Myocyte (in vitro differentiated cells): ENCODE results near the gene ZNF222. TPM values are rescaled to one million over a fixed set of nuclear protein-coding genes. Genes with fewer than 3 reads are reported as not detected.
A peak's percentile ranks its signal among the peaks of the same experiment; 100 is the strongest.

Experiments used
- DNase-seq: peaks from one replicate; pipeline ENCODE4 v3.0.0-alpha.2; 2012; ENCODE audit warnings: low read depth
- total RNA-seq: library from RNA; depleted of rRNA; stranded (reverse); fragments of >200 nt; gene quantifications from 2 replicates; pipeline ENCODE4 v1.2.3, GENCODE V29; 2014

Gene ZNF222
- total RNA-seq, 1 donor from 2014 or later: 5.6 TPM

- DNase-seq: peak; percentile 98
Measured at GRCh38 chr19:44051650-44052402, 26.6 kb downstream of the ZNF222 start, which contains the start of gene ZNF223. ZNF223 (plus strand) TSS chr19:44052036; CDS start chr19:44055177, 3,141 bp downstream.

DNA sequence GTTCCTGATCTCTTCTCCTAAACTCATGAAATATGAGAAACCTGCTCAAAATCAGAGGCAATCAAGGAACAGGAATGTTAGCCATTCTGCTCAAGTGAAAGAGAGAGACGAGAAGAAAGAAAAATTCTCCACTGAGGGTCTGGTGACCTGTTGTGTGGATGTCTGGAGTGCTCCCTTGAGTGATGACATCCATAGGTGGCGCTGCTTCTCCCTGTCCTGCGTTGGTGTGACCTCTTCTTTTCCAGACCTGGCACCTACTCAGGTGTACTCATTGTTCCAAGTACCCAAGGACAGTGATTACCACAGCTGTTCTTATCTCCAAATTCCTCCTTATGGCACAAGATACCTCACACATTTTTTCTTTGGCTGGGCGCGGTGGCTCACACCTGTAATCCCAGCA is 30.7 kb downstream of the ZNF222 start:
- no peak for DNase-seq

GRCh38 chr19:44059229-44059628 is 34.0 kb downstream of the ZNF222 start:
- peak; percentile 9 for DNase-seq

- no peak for DNase-seq
Measured at GRCh38 chr19:44061038-44061437, 35.9 kb downstream of the ZNF222 start.

GRCh38 chr19:44066305-44066704 is 41.1 kb downstream of the ZNF222 start:
- no peak for DNase-seq

DNA sequence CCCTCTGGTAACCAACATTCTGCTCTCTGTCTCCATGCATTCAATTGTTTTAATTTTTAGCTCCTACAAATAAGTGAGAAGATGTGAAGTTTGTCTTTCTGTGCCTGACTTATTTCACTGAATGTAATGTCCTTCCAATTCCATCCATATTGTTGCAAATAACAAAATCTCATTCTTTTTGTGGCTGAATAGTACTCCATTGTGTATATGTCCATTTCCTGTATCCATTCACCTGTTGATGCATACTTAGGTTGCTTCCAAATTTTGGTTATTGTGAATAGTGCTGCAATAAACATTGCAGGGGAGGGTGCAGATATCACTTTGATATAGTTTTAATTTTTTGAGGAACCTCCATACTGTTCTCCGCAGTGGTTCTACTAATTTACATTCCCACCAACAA is 44.2 kb downstream of the ZNF222 start:
- DNase-seq: no peak

DNA sequence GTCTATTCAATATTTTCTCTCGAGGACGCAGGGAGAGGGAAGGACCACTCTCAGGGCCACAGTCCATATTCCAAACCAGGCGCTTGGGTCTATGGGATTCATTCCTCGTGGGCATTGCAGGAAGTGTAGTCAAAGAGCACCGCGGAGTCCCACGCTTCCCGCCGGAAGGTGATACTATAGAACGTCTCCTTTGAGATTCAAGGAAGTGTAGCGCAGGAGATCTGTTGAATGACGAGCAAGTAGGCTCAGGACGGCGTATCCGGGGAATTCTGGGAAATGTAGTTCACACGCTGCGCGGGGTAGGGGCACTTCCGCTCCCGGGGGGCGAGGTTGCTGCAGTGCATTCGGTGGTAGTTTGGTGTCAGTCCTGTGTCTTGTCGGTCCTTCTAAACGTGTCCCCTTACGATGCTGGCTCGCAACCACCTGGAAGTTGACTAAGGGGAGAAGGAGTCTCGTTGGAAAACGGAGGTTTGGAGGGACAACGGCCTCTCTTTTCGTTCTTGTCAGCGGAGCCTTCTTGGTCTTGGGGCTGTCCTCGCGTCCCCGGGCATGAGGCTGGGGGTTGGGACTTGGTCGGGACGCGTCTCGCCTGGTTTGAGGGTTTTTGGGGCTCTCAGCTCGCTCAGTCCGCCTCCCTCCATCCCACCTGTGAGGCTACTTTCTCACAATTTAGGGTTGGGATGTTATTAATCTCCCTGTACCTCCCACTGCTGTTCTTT is 46.8 kb downstream of the ZNF222 start, which contains the start of gene ZNF284:
TSS of gene ZNF284 (plus strand) at position 336 of the 719 bp plus-strand sequence. CDS start 4,231 bp downstream, outside the sequence.
- DNase-seq: peak; percentile 91

GRCh38 chr19:44072543-44073401 is 47.6 kb downstream of the ZNF222 start:
- peak; percentile 6 for DNase-seq

- DNase-seq: no peak
Measured at GRCh38 chr19:44076325-44076724, 51.1 kb downstream of the ZNF222 start.

Other genes starting within 250 kb of the ZNF222 start
- gene KCNN4, start 244.4 kb upstream of the ZNF222 start, total RNA-seq: 0.27 and 1.6 TPM in 2 replicates
- 0.11 TPM in 1 of 2 replicates, not detected in the other for gene LYPD5, start 222.9 kb upstream of the ZNF222 start, total RNA-seq
- gene ZNF283, start 198.1 kb upstream of the ZNF222 start, total RNA-seq: 14.4 and 27.3 TPM in 2 replicates
- gene ZNF404, start 141.4 kb upstream of the ZNF222 start, total RNA-seq: 0.47 and 2.0 TPM in 2 replicates
- 13.0 and 13.2 TPM in 2 replicates for gene ZNF45, start 90.1 kb upstream of the ZNF222 start, total RNA-seq
- 3.8 and 5.5 TPM in 2 replicates for gene ZNF221, start 74.2 kb upstream of the ZNF222 start, total RNA-seq
- gene ZNF155, start 41.2 kb upstream of the ZNF222 start, total RNA-seq: 7.3 and 11.8 TPM in 2 replicates
- gene ZNF230, start 22.4 kb upstream of the ZNF222 start, total RNA-seq: 3.0 and 3.6 TPM in 2 replicates
- gene ZNF223, start 26.7 kb downstream of the ZNF222 start, total RNA-seq: 3.9 and 5.8 TPM in 2 replicates
- 3.0 and 3.6 TPM in 2 replicates for gene ZNF284, start 46.8 kb downstream of the ZNF222 start, total RNA-seq
- 11.7 and 19.4 TPM in 2 replicates for gene ZNF224, start 69.0 kb downstream of the ZNF222 start, total RNA-seq
- gene ZNF225, start 88.0 kb downstream of the ZNF222 start, total RNA-seq: 4.9 and 5.7 TPM in 2 replicates
- gene ZNF234, start 116.2 kb downstream of the ZNF222 start, total RNA-seq: 15.5 and 16.9 TPM in 2 replicates
- 18.9 and 23.2 TPM in 2 replicates for gene ZNF226, start 139.7 kb downstream of the ZNF222 start, total RNA-seq
- 15.9 and 19.1 TPM in 2 replicates for gene ZNF227, start 187.2 kb downstream of the ZNF222 start, total RNA-seq
- gene ZNF233, start 234.5 kb downstream of the ZNF222 start, total RNA-seq: 0.10 and 0.21 TPM in 2 replicates